Suprapubic skin (tissue), 3 donors: ENCODE data around the gene PPP2R2B.

ENCODE experiments used
- POLR2A ChIP-seq, 2 donors: fragments of 450-650 bp; IDR thresholded peaks; one replicate each; pipeline ENCODE4 v1.6.1; 2017; ENCODE audit warnings: antibody characterized with exemption in 2 of 2, mild to moderate bottlenecking in 2 of 2, moderate library complexity in 2 of 2
- TF ChIP-seq, protein P1 (sequence below), 2 donors: fragments of 200-600 bp in 1 of 2; fragments of 450-650 bp in 1 of 2; sonication (generic) in 1 of 2; IDR thresholded peaks; one replicate each; pipeline ENCODE4 v1.5.1; 2016 to 2019; ENCODE audit warnings: antibody characterized with exemption in 2 of 2, mild to moderate bottlenecking in 1 of 2, moderate library complexity in 1 of 2

GRCh38 chr5:146788898-146789297, 89.7 kb downstream of the PPP2R2B start:
- TF ChIP-seq, protein P1, sequence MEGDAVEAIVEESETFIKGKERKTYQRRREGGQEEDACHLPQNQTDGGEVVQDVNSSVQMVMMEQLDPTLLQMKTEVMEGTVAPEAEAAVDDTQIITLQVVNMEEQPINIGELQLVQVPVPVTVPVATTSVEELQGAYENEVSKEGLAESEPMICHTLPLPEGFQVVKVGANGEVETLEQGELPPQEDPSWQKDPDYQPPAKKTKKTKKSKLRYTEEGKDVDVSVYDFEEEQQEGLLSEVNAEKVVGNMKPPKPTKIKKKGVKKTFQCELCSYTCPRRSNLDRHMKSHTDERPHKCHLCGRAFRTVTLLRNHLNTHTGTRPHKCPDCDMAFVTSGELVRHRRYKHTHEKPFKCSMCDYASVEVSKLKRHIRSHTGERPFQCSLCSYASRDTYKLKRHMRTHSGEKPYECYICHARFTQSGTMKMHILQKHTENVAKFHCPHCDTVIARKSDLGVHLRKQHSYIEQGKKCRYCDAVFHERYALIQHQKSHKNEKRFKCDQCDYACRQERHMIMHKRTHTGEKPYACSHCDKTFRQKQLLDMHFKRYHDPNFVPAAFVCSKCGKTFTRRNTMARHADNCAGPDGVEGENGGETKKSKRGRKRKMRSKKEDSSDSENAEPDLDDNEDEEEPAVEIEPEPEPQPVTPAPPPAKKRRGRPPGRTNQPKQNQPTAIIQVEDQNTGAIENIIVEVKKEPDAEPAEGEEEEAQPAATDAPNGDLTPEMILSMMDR (IDR thresholded peaks at IDR 0.05), result no peak
- no peak for TF ChIP-seq POLR2A (IDR thresholded peaks at IDR 0.05)
